ENCODE results near the gene CHMP2A.

CHMP2A gene

DNA sequence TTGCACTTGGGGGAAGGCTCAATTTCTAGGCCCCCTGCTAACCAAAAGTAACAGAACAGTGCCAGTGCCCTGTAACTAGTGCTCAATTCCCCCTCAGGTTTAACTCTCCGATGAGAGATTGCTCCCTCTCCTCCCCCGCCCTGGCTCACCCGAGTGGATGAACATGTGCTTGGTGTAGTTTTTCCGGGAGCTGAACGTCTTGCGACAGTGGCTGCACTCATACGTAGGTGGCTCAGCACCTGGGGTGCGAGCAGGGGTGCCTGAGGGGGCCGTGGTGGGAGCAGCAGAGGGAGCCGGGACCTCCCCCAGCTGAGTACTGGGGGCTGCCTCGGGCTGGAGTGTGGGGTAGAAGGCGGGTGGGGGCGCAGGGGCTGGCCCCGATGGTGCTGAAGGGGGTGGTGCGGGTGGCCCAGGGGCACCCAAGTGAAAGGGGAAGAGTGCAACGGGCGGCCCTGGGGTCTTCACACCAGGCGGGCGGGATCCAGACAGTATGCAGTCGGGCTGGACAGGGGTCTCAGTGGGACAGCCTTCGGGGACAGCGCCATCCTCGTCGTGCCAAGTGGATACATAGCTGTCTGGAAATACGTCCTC, 38.6 kb downstream of the CHMP2A start:
- TF ChIP-seq, protein P1, sequence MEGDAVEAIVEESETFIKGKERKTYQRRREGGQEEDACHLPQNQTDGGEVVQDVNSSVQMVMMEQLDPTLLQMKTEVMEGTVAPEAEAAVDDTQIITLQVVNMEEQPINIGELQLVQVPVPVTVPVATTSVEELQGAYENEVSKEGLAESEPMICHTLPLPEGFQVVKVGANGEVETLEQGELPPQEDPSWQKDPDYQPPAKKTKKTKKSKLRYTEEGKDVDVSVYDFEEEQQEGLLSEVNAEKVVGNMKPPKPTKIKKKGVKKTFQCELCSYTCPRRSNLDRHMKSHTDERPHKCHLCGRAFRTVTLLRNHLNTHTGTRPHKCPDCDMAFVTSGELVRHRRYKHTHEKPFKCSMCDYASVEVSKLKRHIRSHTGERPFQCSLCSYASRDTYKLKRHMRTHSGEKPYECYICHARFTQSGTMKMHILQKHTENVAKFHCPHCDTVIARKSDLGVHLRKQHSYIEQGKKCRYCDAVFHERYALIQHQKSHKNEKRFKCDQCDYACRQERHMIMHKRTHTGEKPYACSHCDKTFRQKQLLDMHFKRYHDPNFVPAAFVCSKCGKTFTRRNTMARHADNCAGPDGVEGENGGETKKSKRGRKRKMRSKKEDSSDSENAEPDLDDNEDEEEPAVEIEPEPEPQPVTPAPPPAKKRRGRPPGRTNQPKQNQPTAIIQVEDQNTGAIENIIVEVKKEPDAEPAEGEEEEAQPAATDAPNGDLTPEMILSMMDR (conservative IDR thresholded peaks at IDR 0.05; ENCODE audit: low read depth, low read length): no peak
- no peaks in the 10 kb centered on the region for H3K27me3 ChIP-seq (ENCODE audit: insufficient read depth, low read depth)
- no peak overlapping the region for H3K27ac ChIP-seq
- H3K36me3 ChIP-seq (ENCODE audit: insufficient read depth): no peaks in the 10 kb centered on the region
- no peak overlapping the region for H3K4me2 ChIP-seq
- H3K4me1 ChIP-seq (ENCODE audit: low read depth, poor library complexity, severe bottlenecking): peaks cover 30% of the 10 kb centered on the region
- no peak overlapping the region for H3K4me3 ChIP-seq (IDR thresholded peaks at IDR 0.05; ENCODE audit: insufficient read depth, low read depth, low read length)
- no peaks in the 10 kb centered on the region for H4K20me1 ChIP-seq (ENCODE audit: insufficient read depth)
- no peak overlapping the region for H3K9ac ChIP-seq
- no peak overlapping the region for H2AFZ ChIP-seq (ENCODE audit: low read depth)
- peaks cover 25% of the 10 kb centered on the region for H3K79me2 ChIP-seq (ENCODE audit: insufficient read depth, low read depth)

DNA sequence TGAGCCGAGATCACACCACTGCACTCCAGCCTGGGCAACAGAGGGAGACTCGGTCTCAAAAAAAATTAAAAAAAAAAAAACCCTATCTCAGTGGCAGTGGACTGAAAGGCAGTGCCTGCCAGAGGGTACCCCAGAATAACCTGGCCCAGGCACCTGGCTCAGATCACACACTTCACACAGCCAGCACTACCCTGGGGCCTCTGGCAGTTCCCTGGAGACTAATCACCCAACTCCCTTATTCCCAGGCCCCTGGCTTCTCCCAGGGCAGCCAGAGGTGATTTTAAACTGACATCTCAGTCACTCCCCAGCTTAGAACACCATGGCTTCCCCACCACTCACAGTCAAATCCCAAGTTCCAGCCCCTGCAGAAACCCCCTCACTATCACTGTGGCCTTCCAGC, 39.6 kb downstream of the CHMP2A start:
- Histone ChIP-seq H3K4me1 (ENCODE audit: low read depth, poor library complexity, severe bottlenecking) (peaks cover 26% of the 10 kb centered on the region), H3K9ac (no peak overlapping the region), H3K36me3 (ENCODE audit: insufficient read depth) (no peaks in the 10 kb centered on the region), H3K27ac (no peak overlapping the region), H2AFZ (ENCODE audit: low read depth) (no peak overlapping the region), H3K4me3 (IDR thresholded peaks at IDR 0.05; ENCODE audit: insufficient read depth, low read depth, low read length) (no peak overlapping the region), H3K4me2 (peak overlapping the region; percentile 94; the same call in 1 of the 2 replicates), H3K27me3 (ENCODE audit: insufficient read depth, low read depth) (no peaks in the 10 kb centered on the region), H4K20me1 (ENCODE audit: insufficient read depth) (no peaks in the 10 kb centered on the region), H3K79me2 (ENCODE audit: insufficient read depth, low read depth) (peaks cover 25% of the 10 kb centered on the region)
- TF ChIP-seq, protein P1 (conservative IDR thresholded peaks at IDR 0.05; ENCODE audit: low read depth, low read length): no peak

DNA sequence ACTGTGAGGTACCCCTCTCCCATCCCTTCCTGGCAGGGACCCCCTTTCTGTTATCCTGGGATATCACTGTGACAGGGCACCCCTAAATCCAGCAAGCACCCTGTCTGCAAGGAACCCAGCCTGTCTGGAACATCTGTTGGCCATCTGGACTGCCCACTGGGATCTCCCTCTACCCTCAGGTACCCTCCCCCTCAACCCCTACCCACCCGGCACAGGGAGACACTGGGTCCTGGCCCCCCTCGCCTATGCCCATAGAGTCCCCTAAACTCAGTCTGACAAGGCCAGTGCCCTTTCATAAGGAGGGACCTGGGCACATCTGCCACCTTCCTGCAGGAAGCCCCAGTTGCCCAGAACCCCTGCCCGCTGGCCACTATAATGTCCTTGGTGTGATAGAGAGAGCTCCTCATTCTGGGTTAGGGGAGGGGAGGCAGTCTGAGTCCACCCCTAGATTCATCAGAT, 40.3 kb downstream of the CHMP2A start:
- Histone ChIP-seq H4K20me1 (ENCODE audit: insufficient read depth) (no peaks in the 10 kb centered on the region), H3K9ac (peak overlapping the region; percentile 80), H2AFZ (ENCODE audit: low read depth) (no peak overlapping the region), H3K4me2 (peak overlapping the region; percentile 94), H3K36me3 (ENCODE audit: insufficient read depth) (no peaks in the 10 kb centered on the region), H3K27ac (peak overlapping the region; percentile 58), H3K79me2 (ENCODE audit: insufficient read depth, low read depth) (peaks cover 25% of the 10 kb centered on the region), H3K4me3 (IDR thresholded peaks at IDR 0.05; ENCODE audit: insufficient read depth, low read depth, low read length) (no peak overlapping the region), H3K4me1 (ENCODE audit: low read depth, poor library complexity, severe bottlenecking) (peaks cover 25% of the 10 kb centered on the region), H3K27me3 (ENCODE audit: insufficient read depth, low read depth) (no peaks in the 10 kb centered on the region)
- TF ChIP-seq, protein P1 (conservative IDR thresholded peaks at IDR 0.05; ENCODE audit: low read depth, low read length): no peak

DNA sequence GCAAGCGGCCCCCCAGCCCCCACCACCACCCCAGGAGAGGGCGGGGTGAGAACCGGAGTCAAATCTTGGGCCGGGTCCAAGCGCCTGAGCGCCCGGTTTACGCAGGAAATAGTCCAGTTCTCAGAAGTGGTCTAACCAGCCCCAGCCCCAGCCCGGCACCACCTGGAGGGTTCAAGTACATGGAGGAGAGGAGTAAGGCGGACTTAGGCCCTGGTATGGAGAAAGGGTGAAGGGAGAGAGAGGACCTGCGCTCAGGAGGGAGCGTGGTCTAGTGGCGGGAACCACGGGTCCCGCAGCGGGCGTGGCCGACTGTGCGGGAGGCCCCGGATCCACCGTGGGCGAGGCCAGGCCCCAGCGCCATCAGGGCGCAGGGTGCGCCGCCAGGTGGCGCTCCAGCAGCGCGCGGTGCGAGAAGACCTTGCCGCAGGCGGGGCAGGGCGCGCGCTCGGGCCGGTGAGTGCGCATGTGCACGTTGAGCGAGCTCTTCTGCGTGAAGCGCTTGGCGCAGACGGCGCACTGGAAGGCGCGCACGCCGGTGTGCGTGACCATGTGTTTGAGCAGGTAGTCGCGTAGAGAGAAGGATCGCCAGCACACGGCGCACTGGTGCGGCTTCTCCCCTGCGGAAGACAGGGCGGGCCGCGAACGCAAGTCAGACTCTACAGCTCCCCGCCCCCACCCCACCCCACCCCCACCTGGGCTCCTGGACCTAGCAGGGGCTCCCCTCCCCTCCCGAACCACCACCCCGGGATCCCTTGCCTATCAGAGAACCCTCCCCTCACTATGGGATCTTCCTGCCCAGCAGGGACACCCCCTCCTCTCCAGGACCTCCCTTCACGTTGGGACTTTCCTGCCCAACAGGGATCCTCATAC, 41.0 kb downstream of the CHMP2A start:
- H3K4me2 ChIP-seq: peak overlapping the region; percentile 94
- TF ChIP-seq, protein P1 (conservative IDR thresholded peaks at IDR 0.05; ENCODE audit: low read depth, low read length): peak; percentile 78
- H3K36me3 ChIP-seq (ENCODE audit: insufficient read depth): no peaks in the 10 kb centered on the region
- peak overlapping the region; percentile 68 for H2AFZ ChIP-seq (ENCODE audit: low read depth)
- peak overlapping the region; percentile 58 for H3K27ac ChIP-seq
- H3K4me1 ChIP-seq (ENCODE audit: low read depth, poor library complexity, severe bottlenecking): peaks cover 25% of the 10 kb centered on the region
- no peak overlapping the region for H3K4me3 ChIP-seq (IDR thresholded peaks at IDR 0.05; ENCODE audit: insufficient read depth, low read depth, low read length)
- no peaks in the 10 kb centered on the region for H3K27me3 ChIP-seq (ENCODE audit: insufficient read depth, low read depth)
- peak overlapping the region; percentile 80 for H3K9ac ChIP-seq
- no peaks in the 10 kb centered on the region for H4K20me1 ChIP-seq (ENCODE audit: insufficient read depth)
- peaks cover 25% of the 10 kb centered on the region for H3K79me2 ChIP-seq (ENCODE audit: insufficient read depth, low read depth)

Data from KMS-11 (cell line).